GM23338 (cell line): Measurements from ENCODE around the gene ACTR1A. TPM values are rescaled to one million over a fixed set of nuclear protein-coding genes. Genes with fewer than 3 reads are reported as not detected.

Experiments used
- ATAC-seq: fragments of 200-7000 bp; cut with Tn5 transposase; 3 replicates; pipeline ENCODE4 v1.9.1; 2020
- DNase-seq: peaks from one replicate; pipeline ENCODE4 v3.0.0-alpha.2; 2015; ENCODE audit warnings: low spot score
- H2AFZ ChIP-seq: fragments of 200-600 bp; sonication (generic); 2 replicates; pipeline ENCODE4 v1.8.0; 2016; ENCODE audit warnings: antibody characterized with exemption, mild to moderate bottlenecking, moderate library complexity
- H3F3A ChIP-seq: fragments of 200-600 bp; sonication (generic); replicated peaks from 2 replicates; pipeline ENCODE4 v1.8.0; 2017; ENCODE audit warnings: antibody characterized with exemption, mixed run types, low read depth
- H3K27ac ChIP-seq: fragments of 200-600 bp; sonication (generic); 2 replicates; pipeline ENCODE4 v1.6.1; 2016; ENCODE audit warnings: low read depth
- H3K27me3 ChIP-seq: fragments of 200-600 bp; sonication (generic); 2 replicates; pipeline ENCODE4 v1.8.0; 2016; ENCODE audit warnings: mild to moderate bottlenecking, mixed run types, moderate library complexity; ENCODE audit not compliant: insufficient read depth
- H3K36me3 ChIP-seq: fragments of 200-600 bp; sonication (generic); 2 replicates; pipeline ENCODE4 v1.8.0; 2016; ENCODE audit warnings: mild to moderate bottlenecking; ENCODE audit not compliant: insufficient read depth
- H3K4me1 ChIP-seq: fragments of 200-600 bp; sonication (generic); 2 replicates; pipeline ENCODE4 v1.8.0; 2016; ENCODE audit warnings: mild to moderate bottlenecking, moderate library complexity; ENCODE audit not compliant: insufficient read depth
- H3K4me2 ChIP-seq: fragments of 200-600 bp; sonication (generic); 2 replicates; pipeline ENCODE4 v1.7.1; 2017; ENCODE audit warnings: mixed run types
- H3K4me3 ChIP-seq: fragments of 200-600 bp; sonication (generic); 2 replicates; pipeline ENCODE4 v1.6.1; 2016; ENCODE audit warnings: mixed run types
- H3K79me2 ChIP-seq: fragments of 200-600 bp; sonication (generic); replicated peaks from 2 replicates; pipeline ENCODE4 v1.8.0; 2017; ENCODE audit warnings: mild to moderate bottlenecking; ENCODE audit not compliant: insufficient read depth
- H3K9me2 ChIP-seq: fragments of 200-600 bp; sonication (generic); 2 replicates; pipeline ENCODE4 v1.8.0; 2017; ENCODE audit not compliant: insufficient read depth
- H4K20me1 ChIP-seq: fragments of 200-600 bp; sonication (generic); replicated peaks from 2 replicates; pipeline ENCODE4 v1.8.0; 2017; ENCODE audit warnings: mild to moderate bottlenecking; ENCODE audit not compliant: insufficient read depth
- H3K27ac Mint-ChIP-seq: 2 replicates; pipeline ENCODE4 v1.8.0; 2020; ENCODE audit warnings: inconsistent platforms, mild to moderate bottlenecking, moderate library complexity, mixed read lengths
- H3K27me3 Mint-ChIP-seq: 3 replicates; pipeline ENCODE4 v1.8.0; 2022; ENCODE audit warnings: low read depth, mild to moderate bottlenecking, moderate library complexity, mixed read lengths, inconsistent platforms; ENCODE audit not compliant: insufficient read depth, poor library complexity
- H3K36me3 Mint-ChIP-seq: 3 replicates; pipeline ENCODE4 v1.8.0; 2021; ENCODE audit warnings: low read depth, mild to moderate bottlenecking, inconsistent platforms, moderate library complexity, mixed read lengths
- H3K4me1 Mint-ChIP-seq: 3 replicates; pipeline ENCODE4 v1.8.0; 2020; ENCODE audit warnings: mild to moderate bottlenecking, inconsistent platforms, mixed read lengths
- H3K4me3 Mint-ChIP-seq: 3 replicates; pipeline ENCODE4 v1.8.0; 2021; ENCODE audit warnings: moderate library complexity, mild to moderate bottlenecking, inconsistent platforms, mixed read lengths
- H3K9me3 Mint-ChIP-seq: 3 replicates; pipeline ENCODE4 v1.8.0; 2020; ENCODE audit warnings: moderate library complexity, mild to moderate bottlenecking, inconsistent platforms, mixed read lengths
- CREB1 ChIP-seq: fragments of 250-450 bp; sonication (Bioruptor Pico); IDR thresholded peaks from 2 replicates; pipeline ENCODE4 v1.5.0; 2020; ENCODE audit warnings: low read depth, mild to moderate bottlenecking, moderate library complexity
- CTCF ChIP-seq, 2 experiments: fragments of 200-600 bp in 1 of 2; sonication (generic) in 1 of 2; conservative IDR thresholded peaks; 2 replicates each; pipeline versions ENCODE4 v1.5.1 to v1.6.1; 2016 to 2017; ENCODE audit warnings: antibody characterized with exemption in 2 of 2, low read depth in 2 of 2, mild to moderate bottlenecking in 2 of 2, moderate library complexity in 1 of 2
- ETS1 ChIP-seq: IDR thresholded peaks from 2 replicates; pipeline ENCODE4 v1.6.1; 2016; ENCODE audit warnings: antibody characterized with exemption
- EZH2 ChIP-seq: fragments of 200-600 bp; sonication (generic); IDR thresholded peaks from one replicate; pipeline ENCODE4 v1.8.0; 2017; ENCODE audit warnings: antibody characterized with exemption, mild to moderate bottlenecking, low read depth; ENCODE audit not compliant: unreplicated experiment
- EZH2phosphoT487 ChIP-seq: fragments of 200-600 bp; sonication (generic); IDR thresholded peaks from one replicate; pipeline ENCODE4 v1.8.1; 2018; ENCODE audit warnings: antibody characterized with exemption; ENCODE audit not compliant: unreplicated experiment
- JUNB ChIP-seq: IDR thresholded peaks from one replicate; pipeline ENCODE4 v1.6.1; 2016; ENCODE audit warnings: antibody characterized with exemption; ENCODE audit not compliant: unreplicated experiment
- NANOG ChIP-seq: IDR thresholded peaks from 2 replicates; pipeline ENCODE4 v1.6.1; 2016; ENCODE audit warnings: antibody characterized with exemption, borderline replicate concordance
- POLR2AphosphoS5 ChIP-seq: IDR thresholded peaks from 2 replicates; pipeline ENCODE4 v1.6.1; 2016; ENCODE audit warnings: antibody characterized with exemption, low read depth
- REST ChIP-seq: IDR thresholded peaks from one replicate; pipeline ENCODE4 v1.6.1; 2018; ENCODE audit warnings: antibody characterized with exemption; ENCODE audit not compliant: unreplicated experiment
- STAT1 ChIP-seq: IDR thresholded peaks from one replicate; pipeline ENCODE4 v1.6.1; 2016; ENCODE audit warnings: antibody characterized with exemption; ENCODE audit not compliant: unreplicated experiment
- ZNF114 ChIP-seq: fragments of 250-450 bp; sonication (Bioruptor Pico); IDR thresholded peaks from 2 replicates; pipeline ENCODE4 v1.5.0; 2020; ENCODE audit warnings: mild to moderate bottlenecking, moderate library complexity
- ZNF331 ChIP-seq: fragments of 250-450 bp; sonication (Bioruptor Pico); IDR thresholded peaks from 2 replicates; pipeline ENCODE4 v1.5.0; 2020; ENCODE audit warnings: low read depth, mild to moderate bottlenecking, moderate library complexity
- polyA plus RNA-seq: library from polyadenylated mRNA; unstranded; fragments of >200 nt; fragmentation: Nextera tagmentation; extraction: Ambion mirVana; gene quantifications from 2 replicates; pipeline ENCODE4 v1.2.1, GENCODE V29; 2016
- total RNA-seq: library from RNA; depleted of rRNA; stranded (reverse); fragments of >200 nt; shearing (Covaris generic); gene quantifications from 2 replicates; pipeline ENCODE4 v1.2.3, GENCODE V29; 2014
- TF ChIP-seq, protein P1 (sequence below): fragments of 250-450 bp; sonication (Bioruptor Pico); IDR thresholded peaks from 2 replicates; pipeline ENCODE4 v1.5.0; 2020; ENCODE audit warnings: mild to moderate bottlenecking, moderate library complexity

The ACTR1A gene
- total and polyA plus RNA-seq, 2 experiments from 2014 or later = 39.4 to 101 TPM

GRCh38 chr10:102461187-102462054, 41.1 kb downstream of the ACTR1A start:
- peaks cover 5% of the 10 kb centered on the region; the same call in 1 of the 2 replicates for H3K27me3 ChIP-seq
- Mint-ChIP-seq H3K9me3 (no peaks in the 10 kb centered on the region), H3K27ac (peak overlapping the region; percentile 90), H3K4me3 (peak overlapping the region; percentile 90), H3K27me3 (peaks cover 19% of the 10 kb centered on the region), H3K4me1 (peaks cover 36% of the 10 kb centered on the region), H3K36me3 (peaks cover 4% of the 10 kb centered on the region)
- H3K27ac ChIP-seq = peak overlapping the region; percentile 68
- H3K9me2 ChIP-seq = no peaks in the 10 kb centered on the region
- peaks cover 23% of the 10 kb centered on the region; the same call in 1 of the 2 replicates for H3K79me2 ChIP-seq
- peak overlapping the region; percentile 85 for H3K4me3 ChIP-seq
- H3K36me3 ChIP-seq = no peaks in the 10 kb centered on the region
- DNase-seq (peak; percentile 98), ATAC-seq (peak; percentile 80)
- TF ChIP-seq EZH2phosphoT487 (no peak), POLR2AphosphoS5 (peak; percentile 87), JUNB (no peak), ZNF331 (CRISPR knock-in tag) (no peak), STAT1 (no peak), CREB1 (peak; percentile 81), CTCF (conservative IDR thresholded peaks at IDR 0.05; ENCODE audit: low read depth in 2 of 2) (no peak), REST (peak; percentile 65), NANOG (no peak), ZNF114 (no peak), EZH2 (no peak), ETS1 (peak; percentile 84)
- TF ChIP-seq, protein P1, sequence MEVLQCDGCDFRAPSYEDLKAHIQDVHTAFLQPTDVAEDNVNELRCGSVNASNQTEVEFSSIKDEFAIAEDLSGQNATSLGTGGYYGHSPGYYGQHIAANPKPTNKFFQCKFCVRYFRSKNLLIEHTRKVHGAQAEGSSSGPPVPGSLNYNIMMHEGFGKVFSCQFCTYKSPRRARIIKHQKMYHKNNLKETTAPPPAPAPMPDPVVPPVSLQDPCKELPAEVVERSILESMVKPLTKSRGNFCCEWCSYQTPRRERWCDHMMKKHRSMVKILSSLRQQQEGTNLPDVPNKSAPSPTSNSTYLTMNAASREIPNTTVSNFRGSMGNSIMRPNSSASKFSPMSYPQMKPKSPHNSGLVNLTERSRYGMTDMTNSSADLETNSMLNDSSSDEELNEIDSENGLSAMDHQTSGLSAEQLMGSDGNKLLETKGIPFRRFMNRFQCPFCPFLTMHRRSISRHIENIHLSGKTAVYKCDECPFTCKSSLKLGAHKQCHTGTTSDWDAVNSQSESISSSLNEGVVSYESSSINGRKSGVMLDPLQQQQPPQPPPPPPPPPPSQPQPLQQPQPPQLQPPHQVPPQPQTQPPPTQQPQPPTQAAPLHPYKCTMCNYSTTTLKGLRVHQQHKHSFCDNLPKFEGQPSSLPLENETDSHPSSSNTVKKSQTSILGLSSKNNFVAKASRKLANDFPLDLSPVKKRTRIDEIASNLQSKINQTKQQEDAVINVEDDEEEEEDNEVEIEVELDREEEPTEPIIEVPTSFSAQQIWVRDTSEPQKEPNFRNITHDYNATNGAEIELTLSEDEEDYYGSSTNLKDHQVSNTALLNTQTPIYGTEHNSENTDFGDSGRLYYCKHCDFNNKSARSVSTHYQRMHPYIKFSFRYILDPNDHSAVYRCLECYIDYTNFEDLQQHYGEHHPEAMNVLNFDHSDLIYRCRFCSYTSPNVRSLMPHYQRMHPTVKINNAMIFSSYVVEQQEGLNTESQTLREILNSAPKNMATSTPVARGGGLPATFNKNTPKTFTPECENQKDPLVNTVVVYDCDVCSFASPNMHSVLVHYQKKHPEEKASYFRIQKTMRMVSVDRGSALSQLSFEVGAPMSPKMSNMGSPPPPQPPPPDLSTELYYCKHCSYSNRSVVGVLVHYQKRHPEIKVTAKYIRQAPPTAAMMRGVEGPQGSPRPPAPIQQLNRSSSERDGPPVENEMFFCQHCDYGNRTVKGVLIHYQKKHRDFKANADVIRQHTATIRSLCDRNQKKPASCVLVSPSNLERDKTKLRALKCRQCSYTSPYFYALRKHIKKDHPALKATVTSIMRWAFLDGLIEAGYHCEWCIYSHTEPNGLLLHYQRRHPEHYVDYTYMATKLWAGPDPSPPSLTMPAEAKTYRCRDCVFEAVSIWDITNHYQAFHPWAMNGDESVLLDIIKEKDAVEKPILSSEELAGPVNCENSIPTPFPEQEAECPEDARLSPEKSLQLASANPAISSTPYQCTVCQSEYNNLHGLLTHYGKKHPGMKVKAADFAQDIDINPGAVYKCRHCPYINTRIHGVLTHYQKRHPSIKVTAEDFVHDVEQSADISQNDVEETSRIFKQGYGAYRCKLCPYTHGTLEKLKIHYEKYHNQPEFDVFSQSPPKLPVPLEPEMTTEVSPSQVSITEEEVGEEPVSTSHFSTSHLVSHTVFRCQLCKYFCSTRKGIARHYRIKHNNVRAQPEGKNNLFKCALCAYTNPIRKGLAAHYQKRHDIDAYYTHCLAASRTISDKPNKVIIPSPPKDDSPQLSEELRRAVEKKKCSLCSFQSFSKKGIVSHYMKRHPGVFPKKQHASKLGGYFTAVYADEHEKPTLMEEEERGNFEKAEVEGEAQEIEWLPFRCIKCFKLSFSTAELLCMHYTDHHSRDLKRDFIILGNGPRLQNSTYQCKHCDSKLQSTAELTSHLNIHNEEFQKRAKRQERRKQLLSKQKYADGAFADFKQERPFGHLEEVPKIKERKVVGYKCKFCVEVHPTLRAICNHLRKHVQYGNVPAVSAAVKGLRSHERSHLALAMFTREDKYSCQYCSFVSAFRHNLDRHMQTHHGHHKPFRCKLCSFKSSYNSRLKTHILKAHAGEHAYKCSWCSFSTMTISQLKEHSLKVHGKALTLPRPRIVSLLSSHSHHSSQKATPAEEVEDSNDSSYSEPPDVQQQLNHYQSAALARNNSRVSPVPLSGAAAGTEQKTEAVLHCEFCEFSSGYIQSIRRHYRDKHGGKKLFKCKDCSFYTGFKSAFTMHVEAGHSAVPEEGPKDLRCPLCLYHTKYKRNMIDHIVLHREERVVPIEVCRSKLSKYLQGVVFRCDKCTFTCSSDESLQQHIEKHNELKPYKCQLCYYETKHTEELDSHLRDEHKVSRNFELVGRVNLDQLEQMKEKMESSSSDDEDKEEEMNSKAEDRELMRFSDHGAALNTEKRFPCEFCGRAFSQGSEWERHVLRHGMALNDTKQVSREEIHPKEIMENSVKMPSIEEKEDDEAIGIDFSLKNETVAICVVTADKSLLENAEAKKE = no peak
- peak overlapping the region; percentile 94 for H2AFZ ChIP-seq
- H3K4me2 ChIP-seq = peak overlapping the region; percentile 96
- no peaks in the 10 kb centered on the region for H4K20me1 ChIP-seq
- H3K4me1 ChIP-seq = peaks cover 29% of the 10 kb centered on the region
- H3F3A ChIP-seq = 0 out of 2 replicates have a peak, but pooled peaks cover 21% of the 10 kb centered on the region
